Activated B cell treated with CpG ODN at 0.5 μM for 24 hours (primary cell): ENCODE data around the gene ASAP2. TPM values are rescaled to one million over a fixed set of nuclear protein-coding genes. Genes with fewer than 3 reads are reported as not detected.

Source experiments
- ATAC-seq: fragments of 200-7000 bp; cut with Tn5 transposase; one replicate; pipeline ENCODE4 v1.10.0; 2021; ENCODE audit warnings: low read depth, mild to moderate bottlenecking, moderate library complexity
- CTCF ChIA-PET: fragments of 350-600 bp; sonication (Branson Sonifier 250); formaldehyde crosslinking; loops from one replicate; lab custom pipeline; 2021; ENCODE audit warnings: antibody characterized with exemption; lab: Charles Lee
- POLR2A ChIA-PET: fragments of 350-600 bp; sonication (Branson Sonifier 250); formaldehyde crosslinking; loops from one replicate; lab custom pipeline; 2021; ENCODE audit warnings: antibody characterized with exemption; lab: Charles Lee
- DNase-seq: peaks from one replicate; pipeline ENCODE4 v3.0.0; 2022
- H3K27ac Mint-ChIP-seq: one replicate; pipeline ENCODE4 v1.8.0; 2020; ENCODE audit warnings: mixed read lengths
- H3K27me3 Mint-ChIP-seq: one replicate; pipeline ENCODE4 v1.8.0; 2021; ENCODE audit warnings: mixed read lengths
- H3K36me3 Mint-ChIP-seq: one replicate; pipeline ENCODE4 v1.8.0; 2021; ENCODE audit warnings: low read depth, mixed read lengths
- H3K4me1 Mint-ChIP-seq: one replicate; pipeline ENCODE4 v1.8.0; 2021; ENCODE audit warnings: mixed read lengths
- H3K4me3 Mint-ChIP-seq: one replicate; pipeline ENCODE4 v1.8.0; 2020; ENCODE audit warnings: mild to moderate bottlenecking, mixed read lengths
- H3K9me3 Mint-ChIP-seq: one replicate; pipeline ENCODE4 v1.8.0; 2020; ENCODE audit warnings: mixed read lengths
- CTCF ChIP-seq: fragments of 200-600 bp; IDR thresholded peaks from one replicate; pipeline ENCODE4 v1.8.0; 2022; ENCODE audit warnings: antibody characterized with exemption, mild to moderate bottlenecking
- intact Hi-C: fragments of 100-400 bp; cut with micrococcal nuclease; formaldehyde crosslinking; loops from one replicate; pipeline ENCODE4 v1.15.1; 2024
- total RNA-seq: library from RNA; stranded (reverse); gene quantifications from 2 replicates; pipeline ENCODE4 v1.2.3, GENCODE V29; 2022

The ASAP2 gene
- total RNA-seq, 1 donor from 2014 or later = not detected

- DNase-seq = no peak
- Mint-ChIP-seq H3K27ac (no peak overlapping the region), H3K4me1 (no peaks in the 10 kb centered on the region), H3K27me3 (peaks cover 4% of the 10 kb centered on the region), H3K9me3 (no peaks in the 10 kb centered on the region), H3K4me3 (no peak overlapping the region), H3K36me3 (no peaks in the 10 kb centered on the region)
- intact Hi-C loops = no loop called here
- TF ChIP-seq CTCF = no peak
- no peak for ATAC-seq
- ChIA-PET CTCF (no interaction called here), POLR2A (no interaction called here)
Observed at GRCh38 chr2:9285921-9286320, 79.3 kb downstream of the ASAP2 start.

GRCh38 chr2:9286554-9287399, 80.2 kb downstream of the ASAP2 start:
- POLR2A ChIA-PET = no interaction called here
- no peak for ATAC-seq
- Mint-ChIP-seq H3K4me3 (no peak overlapping the region), H3K9me3 (no peaks in the 10 kb centered on the region), H3K27ac (no peak overlapping the region), H3K36me3 (no peaks in the 10 kb centered on the region), H3K27me3 (peaks cover 8% of the 10 kb centered on the region), H3K4me1 (no peaks in the 10 kb centered on the region)
- no peak for TF ChIP-seq CTCF
- intact Hi-C loops = no loop called here
- CTCF ChIA-PET = no interaction called here
- DNase-seq = no peak

- ChIA-PET CTCF (no interaction called here), POLR2A (no interaction called here)
- DNase-seq (no peak), ATAC-seq (no peak)
- intact Hi-C loops = no loop called here
- Mint-ChIP-seq H3K36me3 (no peaks in the 10 kb centered on the region), H3K4me3 (no peak overlapping the region), H3K4me1 (no peaks in the 10 kb centered on the region), H3K27ac (no peak overlapping the region), H3K9me3 (no peaks in the 10 kb centered on the region), H3K27me3 (peaks cover 8% of the 10 kb centered on the region)
- TF ChIP-seq CTCF = no peak
Observed at GRCh38 chr2:9287400-9288045, 80.9 kb downstream of the ASAP2 start.

- DNase-seq = no peak
- no peak overlapping the region for H3K27ac Mint-ChIP-seq
- peaks cover 8% of the 10 kb centered on the region for H3K27me3 Mint-ChIP-seq
- intact Hi-C loops = no loop called here
- no peaks in the 10 kb centered on the region for H3K36me3 Mint-ChIP-seq
- no peak for ATAC-seq
- H3K9me3 Mint-ChIP-seq = no peaks in the 10 kb centered on the region
- H3K4me1 Mint-ChIP-seq = no peaks in the 10 kb centered on the region
- TF ChIP-seq CTCF = no peak
- POLR2A ChIA-PET = no interaction called here
- CTCF ChIA-PET = no interaction called here
- no peak overlapping the region for H3K4me3 Mint-ChIP-seq
Observed at GRCh38 chr2:9288233-9288632, 81.6 kb downstream of the ASAP2 start.

DNA sequence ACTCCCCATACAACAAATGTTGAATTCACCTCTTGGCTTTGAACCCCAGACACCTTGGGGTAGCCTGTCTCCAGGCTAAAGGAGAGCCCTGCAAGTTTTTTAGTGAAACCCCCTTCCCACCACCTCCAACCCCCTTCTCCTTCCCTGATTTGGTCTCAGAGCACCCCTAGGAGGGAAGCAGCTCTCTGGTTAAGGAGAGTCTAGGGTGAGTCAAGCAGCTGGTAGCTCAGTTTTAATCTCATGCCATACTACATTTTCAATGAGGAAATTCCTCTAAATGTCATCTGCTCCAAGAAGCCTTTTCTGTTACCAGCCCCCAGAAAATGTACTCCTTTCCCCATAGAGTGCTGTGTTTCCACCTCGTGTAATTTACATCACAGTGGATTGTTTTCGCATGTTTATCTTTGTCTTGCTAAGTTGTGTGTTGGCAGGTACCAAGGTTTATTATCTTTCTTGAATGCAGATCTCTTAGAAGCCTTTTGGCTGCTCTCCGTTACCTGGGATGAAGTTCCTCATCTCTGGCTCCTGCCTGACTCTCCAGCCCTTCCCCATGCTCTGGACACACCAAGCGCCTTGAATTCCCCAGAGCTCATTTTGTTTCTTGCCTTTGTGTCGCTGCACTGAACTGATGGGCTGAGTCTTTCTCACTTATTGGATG, 82.2 kb downstream of the ASAP2 start:
- no peaks in the 10 kb centered on the region for H3K36me3 Mint-ChIP-seq
- CTCF ChIA-PET = no interaction called here
- no peaks in the 10 kb centered on the region for H3K9me3 Mint-ChIP-seq

More for the DNA sequence above, 82.2 kb downstream of the ASAP2 start:
- no peak for DNase-seq
- Mint-ChIP-seq H3K27me3 (peaks cover 8% of the 10 kb centered on the region), H3K27ac (no peak overlapping the region), H3K4me1 (no peaks in the 10 kb centered on the region), H3K4me3 (no peak overlapping the region)
- TF ChIP-seq CTCF = no peak
- intact Hi-C loops = no loop called here
- no peak for ATAC-seq
- POLR2A ChIA-PET = no interaction called here
